Cardiac muscle cell (in vitro differentiated cells and primary cell): ENCODE data around the gene SPPL3. TPM values are rescaled to one million over a fixed set of nuclear protein-coding genes. Genes with fewer than 3 reads are reported as not detected.

Experiments used
- DNase-seq, 2 donors: peaks; one replicate each; pipeline versions ENCODE4 v3.0.0 to v3.0.0-alpha.2; 2010 to 2017; ENCODE audit warnings: low read depth in 1 of 2, low spot score in 1 of 2
- H3K27ac ChIP-seq: fragments of 200-600 bp; sonication (generic); 2 replicates; pipeline ENCODE4 v1.5.1; 2016
- H3K27me3 ChIP-seq: fragments of 200-600 bp; sonication (generic); 2 replicates; pipeline ENCODE4 v1.6.0; 2016; ENCODE audit warnings: control low read depth
- H3K36me3 ChIP-seq: fragments of 200-600 bp; sonication (generic); 2 replicates; pipeline ENCODE4 v1.5.1; 2016; ENCODE audit warnings: control low read depth
- H3K4me1 ChIP-seq: fragments of 200-600 bp; sonication (generic); 2 replicates; pipeline ENCODE4 v1.8.1; 2017; ENCODE audit warnings: low read depth, mild to moderate bottlenecking, mixed run types
- H3K4me3 ChIP-seq: fragments of 200-600 bp; sonication (generic); 2 replicates; pipeline ENCODE4 v1.5.1; 2016; ENCODE audit warnings: mild to moderate bottlenecking
- H3K9me3 ChIP-seq: fragments of 200-600 bp; sonication (generic); 2 replicates; pipeline ENCODE4 v1.5.1; 2017; ENCODE audit warnings: low read depth, mild to moderate bottlenecking, control low read depth
- polyA plus RNA-seq: library from polyadenylated mRNA; unstranded; fragments of >200 nt; fragmentation: Nextera tagmentation; extraction: Ambion mirVana; gene quantifications from 2 replicates; pipeline ENCODE4 v1.2.1, GENCODE V29; 2016
- total RNA-seq: library from RNA; depleted of rRNA; stranded (reverse); fragments of >200 nt; gene quantifications from 2 replicates; pipeline ENCODE4 v1.2.3, GENCODE V29; 2016
- TF ChIP-seq, protein P1 (sequence below): IDR thresholded peaks from 2 replicates; pipeline ENCODE4 v1.5.1; 2012; ENCODE audit warnings: low read depth, mild to moderate bottlenecking, low read length

SPPL3 gene
- total and polyA plus RNA-seq, 2 experiments from 2014 or later = 26.9 to 111 TPM

- Histone ChIP-seq H3K4me3 (peak overlapping the region; percentile 27), H3K27ac (peak overlapping the region; percentile 99), H3K36me3 (no peaks in the 10 kb centered on the region), H3K9me3 (no peaks in the 10 kb centered on the region), H3K27me3 (no peaks in the 10 kb centered on the region), H3K4me1 (peaks cover 73% of the 10 kb centered on the region)
- TF ChIP-seq, protein P1, sequence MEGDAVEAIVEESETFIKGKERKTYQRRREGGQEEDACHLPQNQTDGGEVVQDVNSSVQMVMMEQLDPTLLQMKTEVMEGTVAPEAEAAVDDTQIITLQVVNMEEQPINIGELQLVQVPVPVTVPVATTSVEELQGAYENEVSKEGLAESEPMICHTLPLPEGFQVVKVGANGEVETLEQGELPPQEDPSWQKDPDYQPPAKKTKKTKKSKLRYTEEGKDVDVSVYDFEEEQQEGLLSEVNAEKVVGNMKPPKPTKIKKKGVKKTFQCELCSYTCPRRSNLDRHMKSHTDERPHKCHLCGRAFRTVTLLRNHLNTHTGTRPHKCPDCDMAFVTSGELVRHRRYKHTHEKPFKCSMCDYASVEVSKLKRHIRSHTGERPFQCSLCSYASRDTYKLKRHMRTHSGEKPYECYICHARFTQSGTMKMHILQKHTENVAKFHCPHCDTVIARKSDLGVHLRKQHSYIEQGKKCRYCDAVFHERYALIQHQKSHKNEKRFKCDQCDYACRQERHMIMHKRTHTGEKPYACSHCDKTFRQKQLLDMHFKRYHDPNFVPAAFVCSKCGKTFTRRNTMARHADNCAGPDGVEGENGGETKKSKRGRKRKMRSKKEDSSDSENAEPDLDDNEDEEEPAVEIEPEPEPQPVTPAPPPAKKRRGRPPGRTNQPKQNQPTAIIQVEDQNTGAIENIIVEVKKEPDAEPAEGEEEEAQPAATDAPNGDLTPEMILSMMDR = no peak
- no peak for DNase-seq
These were observed 68.9 kb downstream of the SPPL3 start for GRCh38 chr12:120835304-120835612.

- TF ChIP-seq, protein P1 = no peak
- peaks cover 73% of the 10 kb centered on the region for H3K4me1 ChIP-seq
- no peaks in the 10 kb centered on the region for H3K9me3 ChIP-seq
- H3K27me3 ChIP-seq = no peaks in the 10 kb centered on the region
- no peaks in the 10 kb centered on the region for H3K36me3 ChIP-seq
- H3K27ac ChIP-seq = peak overlapping the region; percentile 99
- no peak for DNase-seq
- peak overlapping the region; percentile 27 for H3K4me3 ChIP-seq
These were observed 69.5 kb downstream of the SPPL3 start for GRCh38 chr12:120834489-120835303.

DNA sequence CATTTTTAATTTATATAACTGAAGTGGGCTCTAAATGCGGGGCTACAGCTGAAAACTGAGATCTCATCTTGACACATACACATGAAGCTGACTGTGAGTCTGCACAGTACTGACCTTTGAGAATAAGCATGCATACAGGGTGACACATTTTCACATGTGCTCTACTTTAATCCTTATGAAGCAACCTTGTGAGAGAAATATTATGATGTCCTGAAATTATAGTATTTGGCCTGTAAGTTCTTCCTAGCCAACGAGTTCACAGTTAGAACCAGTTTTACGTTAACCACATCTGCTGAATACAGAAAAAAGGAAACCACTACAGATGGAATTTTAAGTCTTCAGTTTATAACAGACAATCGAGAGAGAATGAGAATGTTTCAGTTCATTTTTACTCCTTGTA lies 70.3 kb downstream of the SPPL3 start:
- DNase-seq = peak in 1 of 2 donors; percentile 43
- Histone ChIP-seq H3K9me3 (no peaks in the 10 kb centered on the region), H3K27ac (peak overlapping the region; percentile 99), H3K4me3 (peak overlapping the region; percentile 27), H3K36me3 (no peaks in the 10 kb centered on the region), H3K27me3 (no peaks in the 10 kb centered on the region), H3K4me1 (peaks cover 73% of the 10 kb centered on the region)
- TF ChIP-seq, protein P1 = no peak

- no peak for DNase-seq
- no peaks in the 10 kb centered on the region for H3K36me3 ChIP-seq
- no peak overlapping the region for H3K4me3 ChIP-seq
- no peaks in the 10 kb centered on the region for H3K9me3 ChIP-seq
- TF ChIP-seq, protein P1 = no peak
- peak overlapping the region; percentile 99 for H3K27ac ChIP-seq
- H3K4me1 ChIP-seq = peaks cover 65% of the 10 kb centered on the region
- no peaks in the 10 kb centered on the region for H3K27me3 ChIP-seq
These were observed 71.4 kb downstream of the SPPL3 start for GRCh38 chr12:120832737-120833136.

GRCh38 chr12:120831648-120832267 lies 72.4 kb downstream of the SPPL3 start:
- no peak overlapping the region for H3K4me3 ChIP-seq
- TF ChIP-seq, protein P1 = no peak
- H3K9me3 ChIP-seq = no peaks in the 10 kb centered on the region
- peaks cover 61% of the 10 kb centered on the region for H3K4me1 ChIP-seq
- H3K27ac ChIP-seq = peak overlapping the region; percentile 99
- H3K36me3 ChIP-seq = no peaks in the 10 kb centered on the region
- no peak for DNase-seq
- no peaks in the 10 kb centered on the region for H3K27me3 ChIP-seq
